K562 (cell line): Measurements from ENCODE around the gene HSPB6. TPM values are rescaled to one million over a fixed set of nuclear protein-coding genes. Genes with fewer than 3 reads are reported as not detected.

ENCODE experiments used
- ASH1L ChIP-seq: fragments of 450-650 bp; IDR thresholded peaks from 2 replicates; pipeline ENCODE4 v1.6.1; 2018; ENCODE audit warnings: borderline replicate concordance, mild to moderate bottlenecking, low read depth; ENCODE audit not compliant: partially characterized antibody
- CREB1 ChIP-seq, 2 experiments: sonication (generic) in 1 of 2; formaldehyde crosslinking in 1 of 2; IDR thresholded peaks; 2 replicates each; pipeline versions ENCODE4 v1.6.1 to v1.8.0; 2012 to 2022; ENCODE audit warnings: inconsistent platforms in 1 of 2, mild to moderate bottlenecking in 1 of 2, missing genetic modification reagents in 1 of 2, moderate library complexity in 1 of 2
- GTF2B ChIP-seq: IDR thresholded peaks from 2 replicates; pipeline ENCODE4 v1.6.1; 2011; ENCODE audit not compliant: insufficient read length; ENCODE audit errors: extremely low read depth
- HNRNPLL ChIP-seq: fragments of 200-400 bp; formaldehyde crosslinking; IDR thresholded peaks from 2 replicates; pipeline ENCODE4 v1.6.1; 2017; ENCODE audit warnings: low read length, low read depth, mild to moderate bottlenecking; ENCODE audit not compliant: poor library complexity, severe bottlenecking
- JUND ChIP-seq, 2 experiments: IDR thresholded peaks; 2 replicates in 1 of 2; 3 replicates in 1 of 2; pipeline ENCODE4 v1.6.1; 2011; ENCODE audit warnings: borderline replicate concordance in 2 of 2, low read depth in 2 of 2, low read length in 2 of 2, improper control_type of control experiment in 1 of 2, missing biosample characterization in 1 of 2, missing genetic modification characterization in 1 of 2, missing genetic modification reagents in 1 of 2
- LCOR ChIP-seq: sonication (generic); formaldehyde crosslinking; IDR thresholded peaks from 2 replicates; pipeline ENCODE4 v1.8.0; 2022; ENCODE audit warnings: mild to moderate bottlenecking, missing genetic modification reagents
- MAX ChIP-seq: sonication (generic); formaldehyde crosslinking; IDR thresholded peaks from 2 replicates; pipeline ENCODE4 v1.9.0; 2022; ENCODE audit warnings: mild to moderate bottlenecking, missing genetic modification reagents
- MAZ ChIP-seq, 2 experiments: fragments of 450-650 bp in 1 of 2; sonication (generic) in 1 of 2; formaldehyde crosslinking; IDR thresholded peaks in 1 of 2; conservative IDR thresholded peaks in 1 of 2; 2 replicates each; pipeline versions ENCODE4 v1.4.0 to v1.5.0; 2020; ENCODE audit warnings: mild to moderate bottlenecking in 1 of 2, missing genetic modification reagents in 1 of 2
- PHTF2 ChIP-seq: fragments of 250-450 bp; sonication (Bioruptor Pico); IDR thresholded peaks from 2 replicates; pipeline ENCODE4 v1.5.0; 2021; ENCODE audit warnings: mild to moderate bottlenecking
- POLR2A ChIP-seq: fragments of 450-650 bp; conservative IDR thresholded peaks from 2 replicates; pipeline ENCODE4 v1.6.1; 2016
- RNF219 ChIP-seq: fragments of 250-450 bp; sonication (Bioruptor Pico); IDR thresholded peaks from 2 replicates; pipeline ENCODE4 v1.5.0; 2022; ENCODE audit warnings: mild to moderate bottlenecking
- SMC3 ChIP-seq: conservative IDR thresholded peaks from 2 replicates; pipeline ENCODE4 v1.6.1; 2011; ENCODE audit warnings: low read depth, low read length, improper control_type of control experiment; ENCODE audit not compliant: insufficient read depth
- SRSF1 ChIP-seq: fragments of 200-400 bp; formaldehyde crosslinking; IDR thresholded peaks from 2 replicates; pipeline ENCODE4 v1.6.1; 2017; ENCODE audit warnings: mild to moderate bottlenecking, low read depth, low read length, moderate library complexity
- USF2 ChIP-seq: sonication (generic); formaldehyde crosslinking; IDR thresholded peaks from 2 replicates; pipeline ENCODE4 v1.5.0; 2020; ENCODE audit warnings: missing genetic modification reagents
- YY1 ChIP-seq, 3 experiments: IDR thresholded peaks; 2 replicates each; pipeline ENCODE4 v1.6.1; 2011; ENCODE audit warnings: low read length in 2 of 3, mild to moderate bottlenecking in 2 of 3, moderate library complexity in 2 of 3, borderline replicate concordance in 1 of 3, control low read depth in 1 of 3, low read depth in 1 of 3; ENCODE audit not compliant: insufficient read depth in 3 of 3, insufficient replicate concordance in 2 of 3, control insufficient read depth in 1 of 3, insufficient read length in 1 of 3; ENCODE audit errors: extremely low read depth in 1 of 3
- ZBTB12 ChIP-seq: fragments of 250-450 bp; sonication (Bioruptor Pico); IDR thresholded peaks from 2 replicates; pipeline ENCODE4 v1.4.0; 2020
- ZFPM2 ChIP-seq: fragments of 250-450 bp; sonication (Bioruptor Pico); IDR thresholded peaks from 2 replicates; pipeline ENCODE4 v1.5.1; 2022; ENCODE audit warnings: mild to moderate bottlenecking
- ZNF644 ChIP-seq: fragments of 200-800 bp; sonication (Bioruptor generic); IDR thresholded peaks from 2 replicates; pipeline ENCODE4 v1.6.1; 2016; ENCODE audit warnings: low read depth, missing genetic modification characterization, missing compliant biosample characterization
- ZNF79 ChIP-seq: fragments of 250-450 bp; sonication (Bioruptor Pico); IDR thresholded peaks from 2 replicates; pipeline ENCODE4 v1.4.0; 2020; ENCODE audit warnings: low read depth, mild to moderate bottlenecking, moderate library complexity
- polyA plus RNA-seq, 8 experiments: library from polyadenylated mRNA; depleted of rRNA in 4 of 8; stranded (reverse) in 5 of 8; unstranded in 3 of 8; fragments of >200 nt; fragmentation: Nextera tagmentation in 2 of 8; fragmentation: Illumina TruSeq in 1 of 8; extraction: Ambion mirVana in 2 of 8; extraction: Trizol in 1 of 8; gene quantifications; 2 replicates each; pipeline versions ENCODE4 v1.2.1 to v1.2.3, GENCODE V29; 2011 to 2014; ENCODE audit warnings: inconsistent platforms in 1 of 8, missing spikeins in 1 of 8
- total RNA-seq, 7 experiments: library from RNA; depleted of rRNA in 6 of 7; stranded (reverse); fragments of >200 nt in 6 of 7; fragmentation: Illumina TruSeq in 2 of 7; extraction: Trizol in 2 of 7; gene quantifications; 2 replicates each; pipeline versions ENCODE4 v1.2.1 to v1.2.3, GENCODE V29; 2011 to 2021; ENCODE audit warnings: low replicate concordance in 1 of 7

Gene HSPB6
- total and polyA plus RNA-seq, 9 of the 15 experiments (the other 6 are each of a cell fraction or from before 2014, with no cell fraction given) = 0.55 TPM; not detected in 8

GRCh38 chr19:35745328-35746086 is 11.3 kb downstream of the HSPB6 start, which contains the start of the genes PSENEN and U2AF1L4 (continued):
- TF ChIP-seq ZFPM2 (CRISPR knock-in tag) (no peak), RNF219 (CRISPR knock-in tag) (no peak), MAZ (CRISPR knock-in tag; conservative IDR thresholded peaks at IDR 0.05 in 1 of 2, IDR thresholded peaks at IDR 0.05 in 1 of 2) (peak in 1 of 2 experiments; percentile 73; a peak in 1 of 4 replicates), POLR2A (peak; percentile 35; the same call in 1 of the 2 replicates), HNRNPLL (peak; percentile 50), PHTF2 (CRISPR knock-in tag) (no peak), USF2 (CRISPR knock-in tag) (no peak), ZNF79 (CRISPR knock-in tag) (no peak), JUND (IDR thresholded peaks at IDR 0.05; ENCODE audit: borderline replicate concordance, low read depth, low read length) (peak; percentile 85), JUND (tag; IDR thresholded peaks at IDR 0.05; ENCODE audit: borderline replicate concordance, low read depth, low read length) (peak; percentile 85; the same call in 1 of the 3 replicates), ASH1L (no peak), MAX (CRISPR knock-in tag) (no peak), SMC3 (no peak), CREB1 (IDR thresholded peaks at IDR 0.05) (peak; percentile 78), CREB1 (CRISPR knock-in tag; IDR thresholded peaks at IDR 0.05) (peak; percentile 91), LCOR (CRISPR knock-in tag) (no peak), YY1 (IDR thresholded peaks at IDR 0.05; ENCODE audit: borderline replicate concordance in 1 of 3, control insufficient read depth in 1 of 3, extremely low read depth in 1 of 3, insufficient read depth in 3 of 3, insufficient read length in 1 of 3, insufficient replicate concordance in 2 of 3, low read depth in 1 of 3, low read length in 2 of 3) (peak; percentile 32 to 87 (median 70)), GTF2B (no peak), ZBTB12 (CRISPR knock-in tag) (peak; percentile 81), SRSF1 (no peak), ZNF644 (no peak; the same call in 1 of the 2 replicates)
